GM13977 (cell line): Measurements from ENCODE around the gene ROR1.

ENCODE experiments used
- DNase-seq: peaks from one replicate; pipeline ENCODE4 v3.0.0; 2012; ENCODE audit warnings: low spot score
- in situ Hi-C: fragments of 300-500 bp; cut with MboI; formaldehyde crosslinking; loops from one replicate; pipeline ENCODE4 v1.12.0; 2022; ENCODE audit warnings: low sequenced_read_pairs, low pct_unique_long_range_greater_than_20kb, mixed read lengths, inconsistent platforms; ENCODE audit not compliant: unreplicated experiment
- TF ChIP-seq, protein P1 (sequence below): IDR thresholded peaks from 2 replicates; pipeline ENCODE4 v1.5.1; 2012; ENCODE audit warnings: mild to moderate bottlenecking, control low read depth; ENCODE audit not compliant: insufficient read depth; ENCODE audit errors: extremely low read depth, missing control alignments

ROR1 gene

DNA sequence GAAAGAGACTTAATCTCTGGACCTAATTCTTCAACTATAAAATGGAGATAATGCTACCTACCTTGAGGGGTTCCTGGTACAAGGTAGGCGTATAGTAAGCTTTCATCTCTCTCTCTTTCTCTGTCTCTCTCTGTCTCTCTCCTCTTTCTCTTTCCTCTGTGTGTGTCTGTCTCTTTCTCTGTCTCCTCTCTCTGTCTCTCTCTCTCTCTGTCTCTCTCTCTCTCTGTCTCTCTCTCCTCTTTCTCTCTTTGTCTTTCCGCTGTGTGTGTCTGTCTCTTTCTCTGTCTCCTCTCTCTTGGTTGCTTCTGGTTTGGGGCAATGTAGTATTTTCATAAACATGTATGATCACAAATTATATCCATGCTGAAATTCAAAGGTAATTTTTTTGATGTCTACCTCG, 353.5 kb downstream of the ROR1 start:
- DNase-seq = no peak
- in situ Hi-C loops = loop anchor here (25.0 kb wide), 1 partner anchor 515 kb away; no protein-coding TSS in a partner anchor

DNA sequence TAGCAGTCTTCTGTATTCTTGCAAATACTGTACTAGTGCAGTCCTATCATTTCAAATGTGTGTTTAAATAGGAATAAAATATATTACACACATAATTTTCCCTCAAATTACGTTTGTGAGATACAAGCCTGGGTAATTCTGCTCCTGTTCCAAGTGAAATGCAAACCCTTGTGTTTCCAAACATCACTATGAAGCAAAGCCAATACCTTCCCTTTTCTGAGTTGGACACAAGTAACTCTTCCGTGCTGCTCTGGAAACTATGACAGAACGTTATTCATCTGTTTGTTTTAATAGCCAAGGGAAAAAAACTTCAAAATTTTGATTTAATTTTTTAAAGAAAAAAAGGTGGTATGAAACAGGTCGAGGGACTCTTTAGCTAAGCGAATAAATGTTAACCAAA, 355.9 kb downstream of the ROR1 start:
- TF ChIP-seq, protein P1, sequence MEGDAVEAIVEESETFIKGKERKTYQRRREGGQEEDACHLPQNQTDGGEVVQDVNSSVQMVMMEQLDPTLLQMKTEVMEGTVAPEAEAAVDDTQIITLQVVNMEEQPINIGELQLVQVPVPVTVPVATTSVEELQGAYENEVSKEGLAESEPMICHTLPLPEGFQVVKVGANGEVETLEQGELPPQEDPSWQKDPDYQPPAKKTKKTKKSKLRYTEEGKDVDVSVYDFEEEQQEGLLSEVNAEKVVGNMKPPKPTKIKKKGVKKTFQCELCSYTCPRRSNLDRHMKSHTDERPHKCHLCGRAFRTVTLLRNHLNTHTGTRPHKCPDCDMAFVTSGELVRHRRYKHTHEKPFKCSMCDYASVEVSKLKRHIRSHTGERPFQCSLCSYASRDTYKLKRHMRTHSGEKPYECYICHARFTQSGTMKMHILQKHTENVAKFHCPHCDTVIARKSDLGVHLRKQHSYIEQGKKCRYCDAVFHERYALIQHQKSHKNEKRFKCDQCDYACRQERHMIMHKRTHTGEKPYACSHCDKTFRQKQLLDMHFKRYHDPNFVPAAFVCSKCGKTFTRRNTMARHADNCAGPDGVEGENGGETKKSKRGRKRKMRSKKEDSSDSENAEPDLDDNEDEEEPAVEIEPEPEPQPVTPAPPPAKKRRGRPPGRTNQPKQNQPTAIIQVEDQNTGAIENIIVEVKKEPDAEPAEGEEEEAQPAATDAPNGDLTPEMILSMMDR = no peak
- DNase-seq = no peak
- in situ Hi-C loops = loop anchor here (25.0 kb wide), 1 partner anchor 517 kb away; no protein-coding TSS in a partner anchor

More for the DNA sequence above, 353.5 kb downstream of the ROR1 start:
- TF ChIP-seq, protein P1 = no peak

DNA sequence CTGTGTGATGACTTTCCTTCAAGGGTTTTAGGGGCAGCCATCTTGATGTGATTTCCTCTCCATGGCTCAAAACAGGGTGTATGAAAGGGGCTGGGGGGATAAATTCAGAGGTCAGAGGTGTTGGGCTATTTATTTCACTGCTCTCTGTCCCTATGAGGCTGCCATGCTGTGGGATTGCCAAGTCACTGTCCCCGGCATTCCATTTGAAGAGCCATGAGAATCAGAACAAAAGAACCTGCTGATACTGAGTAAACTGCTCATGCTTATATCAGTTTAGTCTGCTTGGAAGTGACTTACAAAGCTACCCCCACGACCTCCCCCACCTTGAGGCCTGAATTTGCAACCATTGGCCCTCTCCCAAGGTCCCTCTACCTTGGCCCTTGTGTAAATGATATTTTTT, 357.3 kb downstream of the ROR1 start:
- in situ Hi-C loops = loop anchor here (25.0 kb wide), 1 partner anchor 519 kb away; no protein-coding TSS in a partner anchor
- DNase-seq = no peak
- TF ChIP-seq, protein P1 = no peak

DNA sequence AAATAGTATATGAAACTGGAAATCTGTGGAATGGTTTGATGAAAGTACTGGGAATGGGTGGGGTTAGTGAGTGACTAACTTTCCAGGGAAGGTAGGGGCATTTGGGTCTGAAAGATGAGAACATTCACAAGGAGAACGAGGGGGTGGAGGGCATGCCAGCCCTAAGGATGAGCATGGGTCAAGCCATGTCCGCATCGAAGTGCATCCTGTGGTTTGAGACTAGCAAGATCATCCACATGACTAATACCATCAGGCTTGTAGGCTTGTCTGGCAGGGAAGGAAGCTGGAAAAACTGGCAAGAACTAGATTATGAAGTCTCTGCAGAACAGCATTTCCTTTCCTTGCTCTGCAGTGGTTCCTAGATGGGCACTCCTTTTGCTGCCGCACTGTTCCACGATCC, 359.2 kb downstream of the ROR1 start:
- DNase-seq = no peak
- in situ Hi-C loops = loop anchor here (25.0 kb wide), 1 partner anchor 521 kb away; no protein-coding TSS in a partner anchor
- TF ChIP-seq, protein P1 = no peak

DNA sequence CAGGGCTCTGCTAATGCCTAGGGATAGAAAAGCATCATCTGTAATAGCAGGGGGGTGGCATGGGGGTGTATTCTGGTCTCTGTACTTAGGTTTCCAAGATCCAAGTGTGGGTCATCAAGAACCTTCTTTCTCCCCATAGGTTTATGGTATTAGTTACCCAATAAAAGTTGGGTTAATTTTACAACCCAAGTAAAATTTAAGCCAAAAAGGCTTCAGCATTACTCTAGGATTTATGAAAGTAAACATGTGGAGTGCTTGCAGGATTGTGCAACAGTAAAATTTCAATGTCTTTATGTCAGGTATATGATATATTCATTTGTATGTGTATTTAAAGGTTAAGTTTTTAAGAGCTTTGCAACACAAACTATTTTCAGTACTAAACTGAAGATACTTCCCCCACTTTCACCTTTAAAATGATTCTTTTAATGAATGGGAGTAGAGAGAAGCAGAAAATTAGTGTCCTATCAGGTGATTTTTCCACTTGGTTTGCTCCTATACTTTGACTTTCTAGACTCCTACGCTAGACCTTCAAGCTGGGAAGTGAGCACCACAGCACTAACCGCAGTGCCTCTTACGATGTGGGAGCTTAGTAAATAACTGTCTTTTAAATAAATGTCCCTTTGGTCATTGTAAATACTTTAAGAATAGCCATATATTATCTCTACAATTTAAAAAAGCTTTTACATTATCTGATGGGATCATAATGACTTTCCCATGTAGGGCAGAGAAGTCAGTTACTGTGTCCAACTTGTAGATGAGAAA, 361.8 kb downstream of the ROR1 start:
- in situ Hi-C loops = loop anchor here (25.0 kb wide), 1 partner anchor 523 kb away; no protein-coding TSS in a partner anchor
- DNase-seq = no peak
- TF ChIP-seq, protein P1 = no peak

DNA sequence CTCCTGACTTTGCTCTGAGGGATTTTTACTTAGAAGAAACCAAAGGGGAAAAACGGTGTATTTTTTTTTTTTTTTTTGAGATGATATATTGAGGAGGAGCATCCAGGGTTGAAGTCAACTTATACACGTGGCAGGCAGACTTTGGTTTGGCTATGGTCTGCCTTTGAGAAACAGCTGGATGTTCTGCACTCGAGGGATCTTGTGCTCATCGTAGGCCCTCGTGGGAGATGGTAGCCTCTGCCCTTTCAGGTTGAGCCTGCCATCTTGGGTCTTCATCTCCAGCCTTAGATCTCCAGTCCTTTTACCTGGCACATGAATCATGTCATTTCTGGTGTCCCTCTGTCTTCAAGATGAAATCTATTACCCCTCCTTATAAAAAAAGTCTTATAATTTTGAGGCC, 362.5 kb downstream of the ROR1 start:
- no peak for DNase-seq
- TF ChIP-seq, protein P1 = no peak
- in situ Hi-C loops = loop anchor here (25.0 kb wide), 1 partner anchor 524 kb away; no protein-coding TSS in a partner anchor
